A204.1 (cell line): ENCODE measurements around the gene FXR2.

ENCODE experiments used
- FAIRE-seq: peaks from 2 replicates; lab custom pipeline; 2012; peaks lifted over from hg19 to GRCh38; lab: Jason Lieb, UNC

The FXR2 gene

DNA sequence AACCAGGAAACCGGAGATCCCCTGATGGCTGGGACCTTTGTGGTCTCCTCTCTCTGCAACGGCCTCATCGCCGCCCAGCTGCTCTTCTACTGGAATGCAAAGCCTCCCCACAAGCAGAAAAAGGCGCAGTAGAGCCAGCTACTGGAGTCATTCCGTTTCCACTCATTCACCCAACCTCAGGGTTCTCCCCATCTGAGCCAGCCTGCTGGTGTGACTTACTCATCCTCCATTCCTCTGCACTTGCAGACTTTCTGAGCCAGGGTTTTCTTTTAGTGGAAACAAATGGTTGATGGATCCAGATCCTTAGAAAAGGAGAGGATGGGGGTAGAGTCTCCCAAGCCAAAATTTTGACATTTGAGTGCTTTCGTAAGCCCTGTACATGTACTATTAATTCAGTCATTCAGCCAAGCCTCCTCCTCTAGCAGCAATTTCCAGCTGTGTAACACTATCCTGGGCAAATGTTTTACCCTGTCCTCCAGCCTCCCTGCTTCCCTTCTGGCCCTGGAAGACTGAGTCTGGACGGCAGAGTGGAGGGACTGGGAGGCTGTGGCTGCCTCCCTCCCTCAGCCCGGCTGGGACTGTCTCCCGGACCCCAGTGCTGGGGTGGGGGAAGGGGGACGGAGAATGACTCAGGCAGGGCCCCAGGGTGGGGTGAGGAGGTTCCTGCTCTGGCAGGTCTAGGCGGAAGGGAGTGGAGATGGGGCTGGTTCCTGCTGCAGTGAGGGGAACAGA is 27.1 kb downstream of the FXR2 start:
- no peak for FAIRE-seq

DNA sequence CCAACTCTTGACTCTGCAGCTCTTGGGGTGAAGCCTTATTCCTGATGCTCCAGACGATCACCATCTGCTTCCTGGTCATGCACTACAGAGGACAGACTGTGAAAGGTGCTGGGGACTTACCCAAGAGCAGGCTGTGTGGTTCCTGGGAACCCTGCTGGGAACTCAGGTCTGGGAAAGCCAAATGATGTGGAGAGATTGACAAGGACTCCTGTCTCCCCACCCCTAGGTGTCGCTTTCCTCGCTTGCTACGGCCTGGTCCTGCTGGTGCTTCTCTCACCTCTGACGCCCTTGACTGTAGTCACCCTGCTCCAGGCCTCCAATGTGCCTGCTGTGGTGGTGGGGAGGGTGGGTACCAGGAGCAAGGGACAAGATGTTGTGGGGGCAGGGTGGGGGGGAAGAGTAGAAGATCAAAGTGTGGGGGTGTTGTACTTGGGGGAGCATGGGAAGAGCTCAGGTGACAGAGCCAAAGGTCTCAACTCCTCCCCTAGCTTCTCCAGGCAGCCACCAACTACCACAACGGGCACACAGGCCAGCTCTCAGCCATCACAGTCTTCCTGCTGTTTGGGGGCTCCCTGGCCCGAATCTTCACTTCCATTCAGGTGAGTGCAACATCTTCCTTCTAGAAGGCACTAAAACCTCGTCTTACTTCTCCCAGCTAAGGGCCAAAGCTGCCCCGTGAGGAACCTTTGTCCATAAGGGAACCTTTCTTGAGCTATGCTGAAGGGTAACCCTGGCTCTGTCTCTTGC is 27.9 kb downstream of the FXR2 start:
- no peak for FAIRE-seq

DNA sequence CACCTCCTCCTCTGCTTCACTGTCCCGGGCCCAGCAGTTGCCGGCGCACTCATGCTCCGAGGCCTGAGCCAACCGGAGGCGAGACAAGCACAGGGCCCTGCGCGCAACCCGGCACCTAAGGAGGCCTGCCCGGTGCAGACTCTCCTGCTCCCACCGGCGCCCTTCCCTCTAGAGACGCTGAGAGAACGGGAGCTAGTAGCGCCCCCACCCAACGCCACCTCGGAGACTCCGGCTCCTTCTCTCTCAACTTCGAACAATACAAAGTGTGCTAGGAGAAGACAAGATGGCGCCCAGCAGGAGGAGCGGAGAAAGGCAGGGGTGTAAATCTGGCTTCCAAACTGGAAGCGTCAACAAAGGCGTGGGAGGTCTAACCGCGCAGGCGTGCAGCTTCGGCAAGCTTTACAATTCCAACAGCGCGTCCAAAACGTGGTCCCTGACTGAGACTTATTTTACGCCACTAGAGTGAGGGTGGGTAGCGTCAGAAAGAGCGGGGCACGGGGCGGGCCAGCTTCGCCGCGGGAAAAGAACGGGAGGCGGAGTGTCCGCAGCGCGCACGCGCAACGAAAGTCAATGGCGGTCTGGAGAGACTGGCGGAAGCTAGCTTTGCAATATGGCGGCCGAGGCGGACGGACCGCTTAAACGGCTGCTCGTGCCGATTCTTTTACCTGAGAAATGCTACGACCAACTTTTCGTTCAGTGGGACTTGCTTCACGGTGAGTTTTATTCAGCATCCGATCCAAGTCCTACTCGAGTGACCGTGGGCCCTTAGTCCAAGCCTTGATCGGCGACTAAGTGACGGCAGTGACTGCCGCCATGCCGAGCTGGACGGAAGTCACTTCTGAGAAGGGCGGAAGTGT is 31.2 kb downstream of the FXR2 start, which contains the start of gene MPDU1:
MPDU1 (plus strand) TSS at position 600 of the 857 bp plus-strand sequence; CDS start at position 611, 11 bp downstream.
- peak; percentile 94 for FAIRE-seq

DNA sequence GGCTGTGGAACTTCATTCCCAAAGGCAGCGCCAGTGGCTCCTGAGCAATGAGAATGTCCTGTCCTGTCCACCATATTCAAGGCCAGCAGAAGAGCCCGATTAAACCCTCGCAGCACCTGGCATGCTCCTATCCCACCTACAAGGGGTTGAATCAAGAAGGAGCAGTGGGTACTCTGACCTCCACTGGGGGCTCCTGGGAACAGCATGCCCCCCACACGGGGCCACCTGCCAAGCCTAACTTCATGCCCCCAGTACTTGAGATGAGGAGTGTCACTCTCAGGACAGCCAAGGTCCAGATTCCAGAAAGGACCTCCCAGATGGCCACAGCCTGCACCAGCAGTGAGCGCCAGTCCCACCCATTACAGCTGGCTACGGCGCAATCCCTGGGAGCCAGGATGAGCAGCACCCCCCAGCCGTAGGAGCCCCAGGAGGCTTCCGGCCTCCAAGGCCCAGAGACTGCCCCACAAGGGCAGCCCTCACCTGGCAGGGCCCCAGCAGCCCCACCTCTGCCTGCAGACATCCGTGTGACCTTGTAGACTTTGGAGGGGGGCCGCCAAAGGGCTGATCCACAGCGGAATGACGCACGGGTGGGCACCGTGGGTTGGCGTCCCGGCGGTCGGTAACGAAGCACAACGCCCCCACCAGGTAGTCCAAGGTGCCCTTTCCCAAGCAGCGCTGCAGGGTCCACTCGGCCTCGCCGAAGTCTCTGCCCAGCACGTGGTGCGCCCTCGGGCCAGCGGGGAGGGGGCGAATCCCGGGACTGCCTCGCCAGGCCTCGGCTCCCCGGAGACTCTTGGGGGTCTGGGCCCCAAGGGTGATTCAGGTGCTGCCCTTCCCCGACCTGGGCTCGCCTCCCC is 32.1 kb downstream of the FXR2 start:
- FAIRE-seq, result no peak

DNA sequence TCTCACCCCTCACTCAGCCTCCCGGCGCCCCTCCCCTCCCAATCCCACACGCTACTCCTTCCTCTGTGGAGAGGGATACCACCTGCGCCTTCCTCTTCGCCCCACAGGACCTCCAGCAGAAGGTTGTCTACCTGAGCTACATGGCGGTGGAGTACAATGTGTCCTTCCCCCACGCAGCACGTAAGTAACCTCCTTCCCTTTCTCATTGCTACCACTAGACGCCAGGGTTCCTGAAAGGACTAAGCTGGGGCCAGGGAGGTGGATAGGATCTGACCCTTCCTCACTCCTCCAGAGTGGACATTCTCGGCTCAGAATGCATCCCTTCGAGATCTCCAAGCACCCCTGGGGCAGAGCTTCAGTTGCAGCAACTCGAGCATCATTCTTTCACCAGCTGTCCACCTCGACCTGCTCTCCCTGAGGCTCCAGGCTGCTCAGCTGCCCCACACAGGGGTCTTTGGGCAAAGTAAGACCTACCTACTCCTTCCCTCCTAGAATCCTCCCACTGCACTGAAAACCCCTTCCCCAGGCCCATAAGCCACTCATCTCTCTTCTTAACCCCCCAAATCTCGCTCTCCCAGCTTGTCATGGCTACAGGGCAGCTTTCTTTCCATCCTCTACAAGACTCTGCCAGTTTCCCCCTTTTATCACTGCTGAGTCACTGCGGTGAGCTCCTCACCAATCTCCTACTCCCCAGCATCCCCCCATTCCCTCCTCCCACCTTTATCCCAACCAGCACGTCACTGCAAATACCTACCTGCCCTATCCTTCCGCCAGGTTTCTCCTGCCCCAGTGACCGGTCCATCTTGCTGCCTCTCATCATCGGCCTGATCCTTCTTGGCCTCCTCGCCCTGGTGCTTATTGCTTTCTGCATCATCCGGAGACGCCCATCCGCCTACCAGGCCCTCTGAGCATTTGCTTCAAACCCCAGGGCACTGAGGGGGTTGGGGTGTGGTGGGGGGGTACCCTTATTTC is 33.8 kb downstream of the FXR2 start:
- FAIRE-seq, result no peak

DNA sequence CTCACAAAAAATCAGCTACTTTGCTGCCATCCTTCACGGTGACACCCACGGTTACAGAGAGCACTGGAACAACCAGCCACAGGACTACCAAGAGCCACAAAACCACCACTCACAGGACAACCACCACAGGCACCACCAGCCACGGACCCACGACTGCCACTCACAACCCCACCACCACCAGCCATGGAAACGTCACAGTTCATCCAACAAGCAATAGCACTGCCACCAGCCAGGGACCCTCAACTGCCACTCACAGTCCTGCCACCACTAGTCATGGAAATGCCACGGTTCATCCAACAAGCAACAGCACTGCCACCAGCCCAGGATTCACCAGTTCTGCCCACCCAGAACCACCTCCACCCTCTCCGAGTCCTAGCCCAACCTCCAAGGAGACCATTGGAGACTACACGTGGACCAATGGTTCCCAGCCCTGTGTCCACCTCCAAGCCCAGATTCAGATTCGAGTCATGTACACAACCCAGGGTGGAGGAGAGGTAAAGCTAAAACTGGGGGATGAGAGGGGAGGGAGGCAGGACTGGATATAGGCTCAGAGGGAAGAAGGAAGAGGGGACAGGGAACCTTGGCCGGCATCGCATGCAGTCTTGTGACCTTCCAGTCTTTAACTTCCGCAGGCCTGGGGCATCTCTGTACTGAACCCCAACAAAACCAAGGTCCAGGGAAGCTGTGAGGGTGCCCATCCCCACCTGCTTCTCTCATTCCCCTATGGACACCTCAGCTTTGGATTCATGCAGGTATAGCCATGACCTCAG is 34.7 kb downstream of the FXR2 start:
- FAIRE-seq, result no peak

DNA sequence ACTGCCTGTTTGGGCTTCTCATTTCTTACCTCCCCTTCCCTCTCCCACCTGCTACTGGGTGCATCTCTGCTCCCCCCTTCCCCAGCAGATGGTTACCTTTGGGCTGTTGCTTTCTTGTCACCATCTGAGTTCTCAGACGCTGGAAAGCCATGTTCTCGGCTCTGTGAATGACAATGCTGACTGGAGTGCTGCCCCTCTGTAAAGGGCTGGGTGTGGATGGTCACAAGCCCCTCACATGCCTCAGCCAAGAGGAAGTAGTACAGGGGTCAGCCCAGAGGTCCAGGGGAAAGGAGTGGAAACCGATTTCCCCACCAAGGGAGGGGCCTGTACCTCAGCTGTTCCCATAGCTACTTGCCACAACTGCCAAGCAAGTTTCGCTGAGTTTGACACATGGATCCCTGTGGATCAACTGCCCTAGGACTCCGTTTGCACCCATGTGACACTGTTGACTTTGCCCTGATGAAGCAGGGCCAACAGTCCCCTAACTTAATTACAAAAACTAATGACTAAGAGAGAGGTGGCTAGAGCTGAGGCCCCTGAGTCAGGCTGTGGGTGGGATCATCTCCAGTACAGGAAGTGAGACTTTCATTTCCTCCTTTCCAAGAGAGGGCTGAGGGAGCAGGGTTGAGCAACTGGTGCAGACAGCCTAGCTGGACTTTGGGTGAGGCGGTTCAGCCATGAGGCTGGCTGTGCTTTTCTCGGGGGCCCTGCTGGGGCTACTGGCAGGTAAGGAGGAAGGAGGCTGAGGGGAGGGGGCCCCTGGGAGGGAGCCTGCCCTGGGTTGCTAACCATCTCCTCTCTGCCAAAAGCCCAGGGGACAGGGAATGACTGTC is 35.5 kb downstream of the FXR2 start, which contains the start of gene CD68:
CD68 (plus strand) TSS at position 638 of the 833 bp plus-strand sequence; CDS start at position 678, 40 bp downstream.
- no peak for FAIRE-seq

DNA sequence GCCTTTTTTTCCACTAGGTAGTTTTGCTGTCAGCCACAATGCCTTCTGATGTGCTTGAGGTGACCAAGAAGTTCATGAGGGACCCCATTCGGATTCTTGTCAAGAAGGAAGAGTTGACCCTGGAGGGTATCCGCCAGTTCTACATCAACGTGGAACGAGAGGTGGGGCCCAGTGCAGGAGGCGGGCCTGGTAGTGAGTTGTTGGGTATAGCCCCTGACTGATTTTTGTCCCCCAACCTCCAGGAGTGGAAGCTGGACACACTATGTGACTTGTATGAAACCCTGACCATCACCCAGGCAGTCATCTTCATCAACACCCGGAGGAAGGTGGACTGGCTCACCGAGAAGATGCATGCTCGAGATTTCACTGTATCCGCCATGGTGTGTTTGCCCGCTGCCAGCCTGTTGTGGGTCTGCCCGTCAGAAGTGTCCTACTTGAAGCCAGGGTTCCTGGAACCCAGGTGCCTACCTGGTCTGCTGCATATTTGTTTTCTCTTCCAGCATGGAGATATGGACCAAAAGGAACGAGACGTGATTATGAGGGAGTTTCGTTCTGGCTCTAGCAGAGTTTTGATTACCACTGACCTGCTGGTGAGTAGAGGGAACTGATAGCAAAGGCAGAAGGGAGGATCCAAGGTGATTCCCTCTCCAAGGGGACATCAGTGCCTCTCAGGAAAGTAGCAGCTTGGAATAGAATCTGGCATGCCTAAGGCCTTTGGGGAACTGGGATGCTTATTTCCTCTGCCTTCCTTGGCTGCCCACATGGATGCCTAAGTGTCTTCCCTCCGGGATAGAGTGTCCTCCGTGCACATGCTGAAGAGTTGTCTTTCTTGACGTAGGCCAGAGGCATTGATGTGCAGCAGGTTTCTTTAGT is 37.1 kb downstream of the FXR2 start:
- no peak for FAIRE-seq

DNA sequence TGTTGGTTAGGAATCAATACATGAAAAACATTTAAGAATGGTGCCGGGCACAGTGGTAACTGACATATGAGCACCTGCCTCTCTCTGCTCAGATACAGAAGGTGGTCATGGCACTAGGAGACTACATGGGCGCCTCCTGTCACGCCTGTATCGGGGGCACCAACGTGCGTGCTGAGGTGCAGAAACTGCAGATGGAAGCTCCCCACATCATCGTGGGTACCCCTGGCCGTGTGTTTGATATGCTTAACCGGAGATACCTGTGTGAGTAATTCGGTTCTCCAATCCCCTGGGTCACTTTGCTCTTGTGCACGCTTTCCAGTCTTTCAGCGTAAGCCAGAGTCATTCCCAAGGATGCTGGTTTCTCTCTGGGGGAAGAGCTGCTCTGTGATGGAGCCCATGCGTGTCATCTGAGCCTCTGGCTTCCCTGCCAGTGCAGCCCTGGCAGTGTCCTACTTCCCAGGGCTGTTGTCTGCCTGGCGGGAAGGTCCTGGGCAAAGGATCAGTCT is 38.2 kb downstream of the FXR2 start:
- FAIRE-seq, result no peak

DNA sequence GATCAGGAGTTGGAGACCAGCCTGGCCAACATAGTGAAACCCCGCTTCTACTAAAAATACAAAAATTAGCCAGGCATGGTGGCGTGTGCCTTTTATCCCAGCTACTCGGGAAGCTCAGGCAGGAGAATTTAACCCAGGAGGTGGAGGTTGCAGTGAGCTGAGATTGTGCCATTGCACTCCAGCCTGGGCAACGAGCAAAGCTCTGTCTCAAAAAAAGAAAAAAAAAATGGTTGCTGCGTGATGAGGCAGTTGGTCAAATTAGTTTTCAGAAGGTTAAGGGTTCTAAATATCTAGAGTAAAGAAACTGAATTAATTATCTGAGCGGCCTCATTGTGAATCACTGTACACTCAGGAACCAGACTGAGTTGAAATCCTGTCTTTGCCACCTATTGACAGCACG is 38.7 kb downstream of the FXR2 start:
- FAIRE-seq, result no peak

DNA sequence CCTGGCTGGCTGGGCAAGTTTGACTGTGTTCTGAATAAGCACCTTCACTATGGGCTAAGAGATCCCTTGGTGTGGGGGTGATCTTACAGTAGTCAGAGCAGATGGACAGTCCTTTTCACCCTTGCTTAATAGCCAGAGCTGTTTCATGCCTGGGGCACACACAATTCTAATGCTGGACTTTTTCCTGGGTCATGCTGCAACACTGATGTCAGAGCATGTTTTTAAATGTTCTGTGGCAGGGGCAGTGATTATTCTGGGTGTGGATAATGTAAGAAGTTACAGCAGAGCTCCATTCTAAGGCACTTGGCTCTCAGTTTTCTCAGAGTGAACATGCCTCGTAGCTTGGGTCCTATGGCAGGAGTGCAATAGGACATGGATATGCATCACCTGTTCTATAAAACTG is 39.2 kb downstream of the FXR2 start:
- no peak for FAIRE-seq

DNA sequence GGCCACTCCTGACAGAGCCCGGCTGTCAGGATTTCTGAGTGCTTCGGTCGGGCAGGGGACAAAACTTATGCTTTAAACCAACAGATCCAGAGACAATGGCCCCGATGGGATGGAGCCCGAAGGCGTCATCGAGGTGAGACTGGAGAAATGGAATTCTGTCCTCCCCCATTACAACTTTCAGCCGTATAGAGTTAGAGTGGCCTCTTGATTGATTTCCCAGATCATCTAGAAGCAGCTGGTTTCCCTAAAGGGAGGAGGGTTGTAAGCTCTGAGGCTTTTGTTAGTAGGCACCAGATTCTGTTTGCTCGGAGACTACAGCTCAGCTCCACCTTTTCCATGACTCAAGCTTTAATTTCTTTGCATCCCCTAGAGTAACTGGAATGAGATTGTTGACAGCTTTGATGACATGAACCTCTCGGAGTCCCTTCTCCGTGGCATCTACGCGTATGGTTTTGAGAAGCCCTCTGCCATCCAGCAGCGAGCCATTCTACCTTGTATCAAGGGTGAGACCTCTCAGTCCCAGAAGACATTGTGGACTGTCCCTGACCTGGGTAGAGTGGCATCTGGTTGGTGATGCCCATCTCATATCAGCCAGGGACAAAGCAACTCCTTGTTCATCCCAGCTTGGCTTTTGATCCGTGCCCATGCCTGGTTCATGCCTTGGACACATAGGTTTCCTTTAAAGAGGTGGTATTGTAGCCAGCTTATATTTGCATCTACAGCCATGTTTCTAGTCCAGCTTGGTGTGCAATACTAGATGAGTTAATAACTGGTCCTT is 40.3 kb downstream of the FXR2 start:
- no peak for FAIRE-seq

DNA sequence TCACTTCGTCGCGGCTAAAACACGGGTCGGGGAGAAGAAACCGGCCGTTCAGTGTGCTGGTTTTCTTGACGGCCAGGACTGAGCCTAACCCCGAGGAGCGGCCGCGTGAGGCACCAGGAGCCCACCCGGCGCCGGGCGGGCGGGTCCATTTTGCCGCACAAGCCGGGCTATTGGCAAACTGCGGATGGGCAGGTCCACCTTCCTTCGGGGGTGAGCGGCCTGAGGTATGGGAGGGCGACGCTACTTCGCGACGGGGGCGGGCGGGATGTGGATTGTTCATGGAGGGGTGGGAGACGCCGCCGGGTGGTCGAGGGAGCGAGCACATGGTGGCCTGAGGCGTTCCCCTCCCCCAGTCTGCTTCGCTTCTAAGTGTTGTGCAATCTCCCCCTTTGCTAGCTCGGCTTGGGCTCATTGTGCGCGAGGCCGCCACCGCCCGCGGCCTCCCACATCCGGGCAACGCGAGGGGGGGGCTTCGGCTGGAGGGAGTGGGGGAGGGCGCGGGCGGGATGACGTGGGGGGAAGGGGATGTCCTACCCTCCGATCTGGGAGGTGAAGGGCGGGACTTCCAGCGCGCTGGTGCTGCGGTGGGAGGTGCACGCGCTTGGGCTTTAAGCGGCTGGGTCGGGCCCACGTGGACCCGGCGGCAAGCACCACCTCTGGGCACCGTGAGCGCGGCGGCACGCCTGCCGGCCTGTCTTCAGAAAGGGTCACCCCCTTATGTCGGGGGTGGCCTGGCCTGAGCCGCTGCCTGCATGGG is 41.2 kb downstream of the FXR2 start:
- no peak for FAIRE-seq

DNA sequence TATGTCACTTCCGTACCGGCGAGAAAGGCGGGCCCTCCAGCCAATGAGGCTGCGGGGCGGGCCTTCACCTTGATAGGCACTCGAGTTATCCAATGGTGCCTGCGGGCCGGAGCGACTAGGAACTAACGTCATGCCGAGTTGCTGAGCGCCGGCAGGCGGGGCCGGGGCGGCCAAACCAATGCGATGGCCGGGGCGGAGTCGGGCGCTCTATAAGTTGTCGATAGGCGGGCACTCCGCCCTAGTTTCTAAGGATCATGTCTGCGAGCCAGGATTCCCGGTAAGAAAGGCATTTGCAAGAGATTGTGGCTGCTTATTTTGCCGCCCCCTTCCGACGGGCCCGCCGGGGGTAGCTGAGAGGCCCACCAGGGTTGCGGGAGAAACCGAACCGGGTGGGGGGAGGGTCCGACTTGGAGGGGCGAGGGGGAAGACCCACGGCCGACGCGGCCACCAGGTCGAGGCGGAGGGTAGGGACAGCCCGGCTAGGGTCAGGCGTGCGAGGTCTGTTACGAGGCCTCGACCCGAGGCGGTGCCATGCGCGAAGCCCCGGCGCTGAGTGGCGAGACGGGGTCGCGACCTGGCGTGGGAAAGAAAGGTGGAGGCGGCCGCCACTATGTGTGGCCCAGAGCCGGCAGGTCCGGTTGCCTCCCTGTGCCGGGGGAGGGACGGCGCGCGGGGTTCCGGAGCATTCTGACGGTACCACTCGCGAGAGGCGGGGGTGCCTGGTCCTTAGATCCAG is 41.9 kb downstream of the FXR2 start:
- no peak for FAIRE-seq

DNA sequence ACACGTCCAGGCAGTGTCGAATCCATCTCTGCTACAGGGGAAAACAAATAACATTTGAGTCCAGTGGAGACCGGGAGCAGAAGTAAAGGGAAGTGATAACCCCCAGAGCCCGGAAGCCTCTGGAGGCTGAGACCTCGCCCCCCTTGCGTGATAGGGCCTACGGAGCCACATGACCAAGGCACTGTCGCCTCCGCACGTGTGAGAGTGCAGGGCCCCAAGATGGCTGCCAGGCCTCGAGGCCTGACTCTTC is 42.4 kb downstream of the FXR2 start:
- FAIRE-seq, result peak; percentile 98

DNA sequence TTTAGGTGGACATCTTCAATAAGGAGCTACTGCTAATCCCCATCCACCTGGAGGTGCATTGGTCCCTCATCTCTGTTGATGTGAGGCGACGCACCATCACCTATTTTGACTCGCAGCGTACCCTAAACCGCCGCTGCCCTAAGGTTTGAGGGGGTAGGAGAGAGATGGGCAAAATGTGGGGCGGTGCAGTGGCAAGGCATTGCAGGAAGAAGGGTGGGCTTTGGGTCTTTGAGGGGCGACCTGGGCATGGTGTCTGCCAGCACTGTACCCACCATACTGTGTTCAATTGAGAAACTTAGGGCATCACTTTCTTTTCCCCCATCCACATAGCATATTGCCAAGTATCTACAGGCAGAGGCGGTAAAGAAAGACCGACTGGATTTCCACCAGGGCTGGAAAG is 44.3 kb downstream of the FXR2 start:
- FAIRE-seq, result no peak
